Measurements from ENCODE around the gene GGCX. TPM values are rescaled to one million over a fixed set of nuclear protein-coding genes. Genes with fewer than 3 reads are reported as not detected.
A peak's percentile ranks its signal among the peaks of the same experiment; 100 is the strongest.

GGCX gene
- total and polyA plus RNA-seq, 9 of the 15 experiments (the other 6 are each of a cell fraction or from before 2014, with no cell fraction given), result 14.4 to 47.1 (median 28.1) TPM

GRCh38 chr2:85561280-85562212, at the start of gene GGCX (continued):
- TF ChIP-seq JUN (IDR thresholded peaks at IDR 0.05; ENCODE audit: borderline replicate concordance, low read depth, low read length) (0 out of 2 replicates have a peak, but pooled peaks have one; percentile 6), JUN (CRISPR knock-in tag; IDR thresholded peaks at IDR 0.05; ENCODE audit: borderline replicate concordance) (no peak), SP1 (CRISPR knock-in tag; IDR thresholded peaks at IDR 0.05) (peak; percentile 62), SMARCE1 (IDR thresholded peaks at IDR 0.05) (peak; percentile 42; the same call in 1 of the 2 replicates), ZNF79 (CRISPR knock-in tag; IDR thresholded peaks at IDR 0.05; ENCODE audit: low read depth) (no peak), KLF13 (tag; IDR thresholded peaks at IDR 0.05; ENCODE audit: borderline replicate concordance, low read depth) (peak; percentile 83; the same call in 1 of the 2 replicates), ZKSCAN1 (IDR thresholded peaks at IDR 0.05; ENCODE audit: low read depth, low read length) (0 out of 2 replicates have a peak, but pooled peaks have one; percentile 17), L3MBTL2 (IDR thresholded peaks at IDR 0.05) (peak; percentile 56; the same call in 1 of the 2 replicates), CCNT2 (IDR thresholded peaks at IDR 0.05; ENCODE audit: borderline replicate concordance, extremely low read depth, insufficient read length, low read depth, low read length) (peak; percentile 85), MTA1 (IDR thresholded peaks at IDR 0.05; ENCODE audit: borderline replicate concordance) (peak; percentile 47; the same call in 1 of the 2 replicates), CREB1 (IDR thresholded peaks at IDR 0.05) (peak; percentile 92), CREB1 (CRISPR knock-in tag; IDR thresholded peaks at IDR 0.05) (peak; percentile 89), SUPT5H (IDR thresholded peaks at IDR 0.05) (peak; percentile 93), MNT (conservative IDR thresholded peaks at IDR 0.05) (peak in 1 of 2 experiments; percentile 73; a peak in 2 of 4 replicates), CXXC5 (CRISPR knock-in tag; IDR thresholded peaks at IDR 0.05) (peak; percentile 77), TBP (optimal IDR thresholded peaks at IDR 0.05; ENCODE audit: low read depth, low read length) (peak; percentile 74), SMARCA4 (IDR thresholded peaks at IDR 0.05) (peak; percentile 33; the same call in 1 of the 2 replicates), ZNF764 (CRISPR knock-in tag; IDR thresholded peaks at IDR 0.05; ENCODE audit: low read depth) (no peak), E2F8 (IDR thresholded peaks at IDR 0.05; ENCODE audit: low read depth, partially characterized antibody) (peak; percentile 80), RBFOX2 (IDR thresholded peaks at IDR 0.05; ENCODE audit: low read depth, low read length) (peak; percentile 93), MBD2 (IDR thresholded peaks at IDR 0.05; ENCODE audit: borderline replicate concordance, low read depth) (peak; percentile 70; the same call in 1 of the 2 replicates), NBN (IDR thresholded peaks at IDR 0.05; ENCODE audit: low read depth) (peak; percentile 77; the same call in 1 of the 2 replicates), ZNF717 (CRISPR knock-in tag; IDR thresholded peaks at IDR 0.05) (no peak), USF1 (CRISPR knock-in tag; IDR thresholded peaks at IDR 0.05) (no peak)

Measured in K562 (cell line).